Adipocyte (in vitro differentiated cells): ENCODE measurements around the gene DGKQ.

Source experiments
- DNase-seq: peaks from one replicate; pipeline ENCODE4 v3.0.0-alpha.2; 2015; ENCODE audit warnings: low read depth
- H3K27me3 ChIP-seq: replicated peaks from 2 replicates; pipeline ENCODE4 v1.7.0; 2013; ENCODE audit warnings: mild to moderate bottlenecking, low read length, moderate library complexity; ENCODE audit not compliant: control insufficient read depth, insufficient read depth
- H3K36me3 ChIP-seq: 2 replicates; pipeline ENCODE4 v1.7.0; 2013; ENCODE audit warnings: low read length, mild to moderate bottlenecking, moderate library complexity; ENCODE audit not compliant: control insufficient read depth, insufficient read depth, severe bottlenecking
- H3K4me1 ChIP-seq: 2 replicates; pipeline ENCODE4 v1.7.0; 2013; ENCODE audit warnings: mild to moderate bottlenecking, low read length, moderate library complexity; ENCODE audit not compliant: control insufficient read depth, insufficient read depth
- H3K4me3 ChIP-seq: 2 replicates; pipeline ENCODE4 v1.7.0; 2013; ENCODE audit warnings: mild to moderate bottlenecking, low read length, moderate library complexity
- H3K9ac ChIP-seq: 2 replicates; pipeline ENCODE4 v1.7.0; 2013; ENCODE audit warnings: mild to moderate bottlenecking, low read length, moderate library complexity
- H3K9me3 ChIP-seq: 2 replicates; pipeline ENCODE4 v1.7.0; 2013; ENCODE audit warnings: mild to moderate bottlenecking, low read length, moderate library complexity; ENCODE audit not compliant: control insufficient read depth

DGKQ gene

GRCh38 chr4:960636-961350 is 12.6 kb downstream of the DGKQ start:
- Histone ChIP-seq H3K36me3 (peaks cover 33% of the 10 kb centered on the region), H3K4me1 (no peaks in the 10 kb centered on the region), H3K9me3 (no peaks in the 10 kb centered on the region), H3K4me3 (no peak overlapping the region), H3K9ac (no peak overlapping the region), H3K27me3 (no peaks in the 10 kb centered on the region)
- DNase-seq, result no peak

- no peaks in the 10 kb centered on the region for H3K9me3 ChIP-seq
- H3K4me3 ChIP-seq, result no peak overlapping the region
- no peaks in the 10 kb centered on the region for H3K4me1 ChIP-seq
- H3K9ac ChIP-seq, result no peak overlapping the region
- no peaks in the 10 kb centered on the region for H3K27me3 ChIP-seq
- no peak for DNase-seq
- peaks cover 28% of the 10 kb centered on the region for H3K36me3 ChIP-seq
Measured at GRCh38 chr4:960140-960635, 13.2 kb downstream of the DGKQ start.

- peaks cover 23% of the 10 kb centered on the region for H3K36me3 ChIP-seq
- no peaks in the 10 kb centered on the region for H3K27me3 ChIP-seq
- no peak overlapping the region for H3K4me3 ChIP-seq
- no peaks in the 10 kb centered on the region for H3K4me1 ChIP-seq
- H3K9me3 ChIP-seq, result no peaks in the 10 kb centered on the region
- DNase-seq, result no peak
- no peak overlapping the region for H3K9ac ChIP-seq
Measured at GRCh38 chr4:959338-960139, 13.8 kb downstream of the DGKQ start.

GRCh38 chr4:958696-959337 is 14.6 kb downstream of the DGKQ start:
- Histone ChIP-seq H3K36me3 (peaks cover 22% of the 10 kb centered on the region), H3K27me3 (no peaks in the 10 kb centered on the region), H3K4me1 (no peaks in the 10 kb centered on the region), H3K9me3 (no peaks in the 10 kb centered on the region), H3K9ac (no peak overlapping the region), H3K4me3 (no peak overlapping the region)
- DNase-seq, result no peak

GRCh38 chr4:958314-958665 is 15.1 kb downstream of the DGKQ start:
- no peak for DNase-seq
- H3K9me3 ChIP-seq, result no peaks in the 10 kb centered on the region
- no peaks in the 10 kb centered on the region for H3K27me3 ChIP-seq
- H3K4me1 ChIP-seq, result no peaks in the 10 kb centered on the region
- no peak overlapping the region for H3K4me3 ChIP-seq
- no peak overlapping the region for H3K9ac ChIP-seq
- peaks cover 22% of the 10 kb centered on the region for H3K36me3 ChIP-seq

- Histone ChIP-seq H3K27me3 (no peaks in the 10 kb centered on the region), H3K4me3 (no peak overlapping the region), H3K36me3 (peaks cover 22% of the 10 kb centered on the region), H3K9ac (no peak overlapping the region), H3K4me1 (no peaks in the 10 kb centered on the region), H3K9me3 (no peaks in the 10 kb centered on the region)
- DNase-seq, result no peak
Measured at GRCh38 chr4:957581-958313, 15.6 kb downstream of the DGKQ start.

- Histone ChIP-seq H3K4me3 (no peak overlapping the region), H3K36me3 (peaks cover 16% of the 10 kb centered on the region), H3K9me3 (no peaks in the 10 kb centered on the region), H3K27me3 (no peaks in the 10 kb centered on the region), H3K9ac (no peak overlapping the region), H3K4me1 (no peaks in the 10 kb centered on the region)
- DNase-seq, result no peak
Measured at GRCh38 chr4:957231-957580, 16.2 kb downstream of the DGKQ start.

GRCh38 chr4:956531-957230 is 16.7 kb downstream of the DGKQ start:
- Histone ChIP-seq H3K4me3 (no peak overlapping the region), H3K9me3 (no peaks in the 10 kb centered on the region), H3K27me3 (no peaks in the 10 kb centered on the region), H3K36me3 (peaks cover 11% of the 10 kb centered on the region), H3K9ac (no peak overlapping the region), H3K4me1 (no peaks in the 10 kb centered on the region)
- no peak for DNase-seq

GRCh38 chr4:955931-956381 is 17.4 kb downstream of the DGKQ start:
- Histone ChIP-seq H3K4me3 (no peak overlapping the region), H3K9ac (no peak overlapping the region), H3K36me3 (peaks cover 7% of the 10 kb centered on the region), H3K27me3 (no peaks in the 10 kb centered on the region), H3K4me1 (no peaks in the 10 kb centered on the region), H3K9me3 (no peaks in the 10 kb centered on the region)
- DNase-seq, result no peak

GRCh38 chr4:955161-955921 is 18.0 kb downstream of the DGKQ start:
- Histone ChIP-seq H3K27me3 (no peaks in the 10 kb centered on the region), H3K9ac (no peak overlapping the region), H3K9me3 (no peaks in the 10 kb centered on the region), H3K36me3 (peaks cover 2% of the 10 kb centered on the region), H3K4me1 (no peaks in the 10 kb centered on the region), H3K4me3 (no peak overlapping the region)
- no peak for DNase-seq
